OCI-LY7 (cell line): ENCODE data around the gene PPP4R4. TPM values are rescaled to one million over a fixed set of nuclear protein-coding genes. Genes with fewer than 3 reads are reported as not detected.

Source experiments
- BruUV-seq: library from RNA; stranded (reverse); fragments of 400-500 nt; replicated peaks from 2 replicates; lab custom pipeline; 2021; lab: Mats Ljungman, UMichigan
- CTCF ChIA-PET: fragments of 300-600 bp; sonication (Branson Sonifier 250); formaldehyde crosslinking; loops from one replicate; lab custom pipeline; 2022; ENCODE audit warnings: antibody characterized with exemption; ENCODE audit not compliant: unreplicated experiment; lab: Charles Lee
- POLR2A ChIA-PET: fragments of 300-600 bp; sonication (Branson Sonifier 250); formaldehyde crosslinking; loops from one replicate; lab custom pipeline; 2022; ENCODE audit warnings: antibody characterized with exemption; lab: Charles Lee
- DNase-seq: peaks from one replicate; pipeline ENCODE4 v3.0.0-alpha.2; 2015; ENCODE audit warnings: low spot score
- H2AFZ ChIP-seq: fragments of 200-600 bp; sonication (generic), shearing (Covaris generic); 2 replicates; pipeline ENCODE4 v1.6.1; 2014; ENCODE audit warnings: mild to moderate bottlenecking, antibody characterized with exemption, low read length, moderate library complexity
- H3K27ac ChIP-seq: fragments of 200-600 bp; sonication (generic); 2 replicates; pipeline ENCODE4 v1.5.1; 2014; ENCODE audit warnings: mixed run types, low read depth, mild to moderate bottlenecking, moderate library complexity, low read length, inconsistent platforms; ENCODE audit not compliant: poor library complexity, severe bottlenecking
- H3K36me3 ChIP-seq: fragments of 200-600 bp; sonication (generic); 2 replicates; pipeline ENCODE4 v1.6.1; 2014; ENCODE audit warnings: mild to moderate bottlenecking, antibody characterized with exemption, low read length, moderate library complexity, mixed read lengths; ENCODE audit not compliant: insufficient read depth
- H3K4me1 ChIP-seq: fragments of 200-600 bp; sonication (generic); 2 replicates; pipeline ENCODE4 v1.5.1; 2014; ENCODE audit warnings: mild to moderate bottlenecking, low read length; ENCODE audit not compliant: insufficient read depth, poor library complexity, severe bottlenecking
- H3K4me2 ChIP-seq: fragments of 200-600 bp; sonication (generic); 2 replicates; pipeline ENCODE4 v1.6.1; 2014; ENCODE audit warnings: mild to moderate bottlenecking, low read length
- H3K4me3 ChIP-seq: fragments of 200-600 bp; sonication (generic); 2 replicates; pipeline ENCODE4 v1.5.1; 2014; ENCODE audit warnings: mild to moderate bottlenecking, low read depth, low read length; ENCODE audit not compliant: poor library complexity, severe bottlenecking
- H3K79me2 ChIP-seq: fragments of 200-600 bp; sonication (generic); 2 replicates; pipeline ENCODE4 v1.6.1; 2016; ENCODE audit warnings: low read depth, mild to moderate bottlenecking, low read length, moderate library complexity, mixed read lengths; ENCODE audit not compliant: insufficient read depth
- H3K9me2 ChIP-seq: fragments of 200-600 bp; sonication (generic); 2 replicates; pipeline ENCODE4 v1.6.1; 2016; ENCODE audit warnings: mild to moderate bottlenecking, low read length, mixed read lengths; ENCODE audit not compliant: insufficient read depth
- H3K9me3 ChIP-seq: fragments of 200-600 bp; sonication (generic); 2 replicates; pipeline ENCODE4 v1.6.1; 2014; ENCODE audit warnings: mild to moderate bottlenecking, mixed run types, low read length, mixed read lengths
- H4K20me1 ChIP-seq: fragments of 200-600 bp; sonication (generic); 2 replicates; pipeline ENCODE4 v1.6.1; 2014; ENCODE audit warnings: mild to moderate bottlenecking, antibody characterized with exemption, low read length, moderate library complexity, mixed read lengths; ENCODE audit not compliant: insufficient read depth
- EZH2phosphoT487 ChIP-seq: fragments of 200-600 bp; sonication (generic); IDR thresholded peaks from 2 replicates; pipeline ENCODE4 v1.6.1; 2018; ENCODE audit warnings: low read depth, borderline replicate concordance, mild to moderate bottlenecking, mixed run types, antibody characterized with exemption, low read length, moderate library complexity, mixed read lengths
- intact Hi-C: fragments of 100-400 bp; cut with micrococcal nuclease; formaldehyde crosslinking; loops from one replicate; pipeline ENCODE4 v1.10.0; 2022; ENCODE audit not compliant: unreplicated experiment
- total RNA-seq, 2 experiments: library from RNA; depleted of rRNA in 1 of 2; stranded (reverse); fragments of >200 nt in 1 of 2; shearing (Covaris generic) in 1 of 2; gene quantifications; 2 replicates each; pipeline ENCODE4 v1.2.3, GENCODE V29; 2014 to 2022
- TF ChIP-seq, protein P1 (sequence below): fragments of 200-600 bp; sonication (generic); conservative IDR thresholded peaks from 2 replicates; pipeline ENCODE4 v1.5.1; 2014; ENCODE audit warnings: mild to moderate bottlenecking, antibody characterized with exemption, low read length, moderate library complexity, mixed read lengths

PPP4R4 gene
- total RNA-seq, 2 experiments from 2014 or later = 0.54 to 0.93 TPM

DNA sequence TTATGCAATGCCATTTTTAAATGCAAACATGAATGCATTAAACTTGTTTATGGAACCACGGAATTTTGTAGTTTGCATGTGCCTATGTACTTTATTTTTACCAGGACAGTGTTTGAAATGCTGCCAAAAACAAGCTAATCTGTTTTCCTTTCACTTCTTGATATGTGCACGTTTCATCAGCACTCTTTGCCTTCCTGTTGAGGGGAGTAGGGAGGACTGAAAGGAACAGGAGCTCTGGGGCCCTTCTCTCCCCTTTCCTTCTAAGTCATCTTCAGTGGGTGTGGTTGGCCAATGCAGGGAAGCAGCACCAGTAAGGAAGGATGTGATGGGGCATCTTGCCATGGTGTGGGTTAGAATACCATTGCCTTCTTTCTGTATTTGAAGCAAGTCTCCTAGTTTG is 12.1 kb upstream of the PPP4R4 start:
- DNase-seq = no peak
- Histone ChIP-seq H3K4me2 (no peak overlapping the region), H3K4me3 (no peak overlapping the region), H3K4me1 (peaks cover 4% of the 10 kb centered on the region), H3K79me2 (no peaks in the 10 kb centered on the region), H3K9me2 (no peaks in the 10 kb centered on the region), H3K9me3 (no peaks in the 10 kb centered on the region), H4K20me1 (no peaks in the 10 kb centered on the region), H2AFZ (no peak overlapping the region), H3K27ac (no peak overlapping the region), H3K36me3 (no peaks in the 10 kb centered on the region)
- ChIA-PET CTCF (no interaction called here), POLR2A (interaction anchor here (0.7 to 1.0 kb wide), 2 partner anchors 8 to 15 kb away, joined by 3 read pairs; no protein-coding TSS in a partner anchor)
- BruUV-seq = no TSS peak
- intact Hi-C loops = no loop called here
- TF ChIP-seq, protein P1, sequence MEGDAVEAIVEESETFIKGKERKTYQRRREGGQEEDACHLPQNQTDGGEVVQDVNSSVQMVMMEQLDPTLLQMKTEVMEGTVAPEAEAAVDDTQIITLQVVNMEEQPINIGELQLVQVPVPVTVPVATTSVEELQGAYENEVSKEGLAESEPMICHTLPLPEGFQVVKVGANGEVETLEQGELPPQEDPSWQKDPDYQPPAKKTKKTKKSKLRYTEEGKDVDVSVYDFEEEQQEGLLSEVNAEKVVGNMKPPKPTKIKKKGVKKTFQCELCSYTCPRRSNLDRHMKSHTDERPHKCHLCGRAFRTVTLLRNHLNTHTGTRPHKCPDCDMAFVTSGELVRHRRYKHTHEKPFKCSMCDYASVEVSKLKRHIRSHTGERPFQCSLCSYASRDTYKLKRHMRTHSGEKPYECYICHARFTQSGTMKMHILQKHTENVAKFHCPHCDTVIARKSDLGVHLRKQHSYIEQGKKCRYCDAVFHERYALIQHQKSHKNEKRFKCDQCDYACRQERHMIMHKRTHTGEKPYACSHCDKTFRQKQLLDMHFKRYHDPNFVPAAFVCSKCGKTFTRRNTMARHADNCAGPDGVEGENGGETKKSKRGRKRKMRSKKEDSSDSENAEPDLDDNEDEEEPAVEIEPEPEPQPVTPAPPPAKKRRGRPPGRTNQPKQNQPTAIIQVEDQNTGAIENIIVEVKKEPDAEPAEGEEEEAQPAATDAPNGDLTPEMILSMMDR = no peak
- TF ChIP-seq EZH2phosphoT487 = no peak

DNA sequence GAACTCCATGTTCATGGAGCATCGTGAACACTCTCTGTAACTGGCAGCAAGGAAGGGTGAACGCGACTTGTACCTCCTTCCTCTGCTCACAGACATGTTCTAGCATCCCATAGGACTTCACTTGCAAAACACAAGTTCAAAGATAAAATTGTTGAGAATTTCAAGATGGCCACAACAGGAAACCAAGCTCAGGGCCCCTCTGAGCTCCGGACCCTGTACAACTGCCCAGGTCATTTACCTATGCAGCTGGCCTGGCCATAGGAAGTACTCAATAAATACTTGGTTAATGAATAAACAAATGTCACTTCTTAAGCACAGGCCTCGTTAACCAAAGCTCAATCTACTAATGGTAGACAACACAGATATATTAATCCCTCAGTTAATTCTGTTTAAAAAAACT is 11.7 kb upstream of the PPP4R4 start:
- peaks cover 4% of the 10 kb centered on the region for H3K4me1 ChIP-seq
- H3K4me2 ChIP-seq = no peak overlapping the region
- intact Hi-C loops = no loop called here
- no peaks in the 10 kb centered on the region for H3K9me2 ChIP-seq
- no peaks in the 10 kb centered on the region for H4K20me1 ChIP-seq
- H3K4me3 ChIP-seq = no peak overlapping the region
- H3K9me3 ChIP-seq = no peaks in the 10 kb centered on the region
- POLR2A ChIA-PET = interaction anchor here (0.6 to 1.0 kb wide), 3 partner anchors 16 to 807 kb away, joined by 3 read pairs; no protein-coding TSS in a partner anchor
- no peak overlapping the region for H2AFZ ChIP-seq
- H3K79me2 ChIP-seq = no peaks in the 10 kb centered on the region
- BruUV-seq = no TSS peak
- DNase-seq = no peak
- TF ChIP-seq, protein P1 = no peak
- TF ChIP-seq EZH2phosphoT487 = no peak
- no peaks in the 10 kb centered on the region for H3K36me3 ChIP-seq
- H3K27ac ChIP-seq = no peak overlapping the region
- CTCF ChIA-PET = no interaction called here

DNA sequence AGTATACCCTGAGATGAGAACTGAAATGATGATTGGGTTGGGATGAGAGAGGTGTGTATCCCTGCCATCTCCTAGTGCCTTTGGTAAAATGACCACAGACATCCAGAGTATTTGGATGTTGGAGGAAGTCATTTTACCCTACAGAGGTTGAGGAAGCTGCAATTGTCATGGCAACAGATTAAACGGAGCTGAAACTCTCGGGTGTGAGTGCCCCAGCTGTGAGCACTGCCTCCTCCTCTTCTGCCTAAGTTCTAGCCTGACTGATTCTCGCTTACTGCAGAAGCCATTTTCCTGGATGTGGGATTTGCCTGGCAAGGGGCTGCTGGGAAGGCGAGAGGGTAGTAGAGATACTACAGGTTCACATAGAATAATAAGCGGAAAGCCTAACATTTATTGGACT is 10.3 kb upstream of the PPP4R4 start:
- no peak for TF ChIP-seq EZH2phosphoT487
- TF ChIP-seq, protein P1 = no peak
- H4K20me1 ChIP-seq = no peaks in the 10 kb centered on the region
- no peaks in the 10 kb centered on the region for H3K36me3 ChIP-seq
- no peaks in the 10 kb centered on the region for H3K4me1 ChIP-seq
- H3K4me3 ChIP-seq = no peak overlapping the region
- H3K4me2 ChIP-seq = no peak overlapping the region
- H3K27ac ChIP-seq = no peak overlapping the region
- DNase-seq = no peak
- intact Hi-C loops = no loop called here
- ChIA-PET CTCF (no interaction called here), POLR2A (no interaction called here)
- BruUV-seq = no TSS peak
- no peaks in the 10 kb centered on the region for H3K9me3 ChIP-seq
- H2AFZ ChIP-seq = no peak overlapping the region
- H3K9me2 ChIP-seq = no peaks in the 10 kb centered on the region
- H3K79me2 ChIP-seq = no peaks in the 10 kb centered on the region
